IPS DF 4.7 (cell line): Measurements from ENCODE around the gene DNAH9.
A peak's percentile ranks its signal among the peaks of the same experiment; 100 is the strongest.

ENCODE experiments used
- DNase-seq: peaks from one replicate; pipeline ENCODE4 v3.0.0-alpha.2; 2013; ENCODE audit warnings: low spot score; ENCODE audit errors: extremely low read depth

Gene DNAH9

GRCh38 chr17:11644265-11645212 is 46.3 kb downstream of the DNAH9 start:
- DNase-seq = peak; percentile 36

- no peak for DNase-seq
Observed at GRCh38 chr17:11645426-11645825, 47.2 kb downstream of the DNAH9 start.

DNA sequence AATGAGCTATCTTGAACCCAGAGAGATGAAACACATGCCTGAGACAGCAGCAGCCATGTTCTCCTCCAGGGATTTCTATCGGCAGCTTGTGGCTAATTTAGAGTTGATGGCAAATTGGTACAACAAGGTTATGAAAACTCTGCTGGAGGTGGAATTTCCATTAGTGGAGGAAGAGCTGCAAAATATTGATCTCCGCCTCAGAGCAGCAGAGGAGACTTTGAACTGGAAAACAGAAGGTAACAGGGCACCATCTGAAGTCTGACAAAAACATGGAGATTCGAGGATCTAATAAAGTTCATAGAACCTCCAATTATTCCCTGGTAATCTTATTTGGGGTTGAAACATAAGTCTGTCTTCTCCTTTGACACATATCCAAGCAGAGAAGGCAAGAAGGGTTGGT is 52.8 kb downstream of the DNAH9 start:
- DNase-seq = no peak

GRCh38 chr17:11668618-11669017 is 70.3 kb downstream of the DNAH9 start:
- peak; percentile 84 for DNase-seq

DNA sequence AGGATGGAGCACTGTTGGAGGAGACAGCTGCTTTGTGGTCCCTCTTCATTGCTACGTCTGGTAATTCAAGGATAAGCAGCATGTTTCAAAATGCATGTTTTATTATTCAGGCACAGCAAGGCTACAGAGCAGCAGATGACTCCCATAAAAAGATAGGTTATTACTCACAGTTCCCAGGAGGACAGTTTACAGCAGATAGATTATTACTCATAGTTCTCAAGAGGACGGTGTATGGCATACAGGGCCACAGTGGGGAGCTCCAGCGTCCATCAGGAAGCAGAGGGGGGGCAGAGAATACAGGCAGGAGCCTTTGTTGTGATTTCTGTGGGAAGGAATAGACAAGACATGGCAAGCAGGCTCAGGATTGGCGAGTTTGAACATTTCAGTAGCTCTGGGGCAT is 72.9 kb downstream of the DNAH9 start:
- no peak for DNase-seq

GRCh38 chr17:11682646-11683045 is 84.4 kb downstream of the DNAH9 start:
- no peak for DNase-seq

DNA sequence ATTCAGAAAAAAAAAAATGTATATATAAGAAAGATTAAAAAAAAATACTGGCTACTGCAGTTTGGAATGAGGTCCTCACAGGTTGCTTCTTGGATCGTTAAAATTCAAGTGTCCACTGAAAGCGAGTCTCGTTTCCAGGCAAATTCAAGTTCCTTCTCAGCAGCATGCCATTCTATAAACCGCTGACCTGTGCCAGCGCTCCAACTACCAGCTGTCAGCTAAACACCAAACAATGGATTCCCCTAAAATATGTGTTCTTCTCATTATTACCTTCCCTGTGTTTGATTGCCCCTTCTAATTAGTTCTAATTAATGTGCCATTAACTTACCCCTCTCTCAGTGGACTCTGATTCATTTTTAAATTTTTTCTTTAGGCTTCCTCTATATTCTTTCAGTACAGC is 92.4 kb downstream of the DNAH9 start:
- no peak for DNase-seq

DNA sequence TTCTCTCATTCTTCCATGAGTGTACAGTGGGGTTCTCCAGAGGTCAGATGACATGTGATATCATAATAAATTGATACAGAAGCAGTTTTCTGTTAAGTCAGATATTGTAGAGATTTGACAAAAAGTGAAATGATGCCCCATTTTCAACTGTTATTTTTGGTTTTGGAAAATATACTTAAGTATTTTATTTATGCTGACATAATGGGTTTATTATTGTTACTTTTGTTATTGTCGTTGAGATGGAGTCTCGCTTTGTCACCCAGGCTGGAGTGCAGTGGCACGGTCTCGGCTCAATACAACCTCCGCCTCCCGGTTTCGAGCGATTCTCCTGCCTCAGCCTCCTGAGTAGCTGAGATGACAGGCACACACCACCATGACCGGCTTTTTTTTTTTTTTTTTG is 94.4 kb downstream of the DNAH9 start:
- no peak for DNase-seq

- no peak for DNase-seq
Observed at GRCh38 chr17:11693284-11693683, 95.0 kb downstream of the DNAH9 start.

DNA sequence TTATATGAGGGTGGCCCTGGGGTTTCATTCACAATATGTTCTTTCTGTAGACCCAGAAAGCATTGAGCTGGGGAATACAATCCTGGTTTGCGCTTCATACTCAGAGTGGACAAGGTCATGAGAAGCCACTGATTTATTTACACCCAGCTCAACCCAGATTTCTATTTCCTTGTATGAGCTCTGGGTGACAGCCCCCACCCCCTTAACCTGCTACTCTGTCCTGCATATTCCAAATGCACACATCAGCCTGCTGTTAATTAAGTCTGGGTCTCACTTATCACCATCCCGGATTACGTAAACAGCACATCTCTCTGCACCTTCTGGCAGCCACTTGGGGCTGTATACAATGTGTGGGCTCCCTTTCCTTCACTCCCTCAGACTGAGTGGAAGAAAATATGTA is 102.4 kb downstream of the DNAH9 start:
- no peak for DNase-seq

DNA sequence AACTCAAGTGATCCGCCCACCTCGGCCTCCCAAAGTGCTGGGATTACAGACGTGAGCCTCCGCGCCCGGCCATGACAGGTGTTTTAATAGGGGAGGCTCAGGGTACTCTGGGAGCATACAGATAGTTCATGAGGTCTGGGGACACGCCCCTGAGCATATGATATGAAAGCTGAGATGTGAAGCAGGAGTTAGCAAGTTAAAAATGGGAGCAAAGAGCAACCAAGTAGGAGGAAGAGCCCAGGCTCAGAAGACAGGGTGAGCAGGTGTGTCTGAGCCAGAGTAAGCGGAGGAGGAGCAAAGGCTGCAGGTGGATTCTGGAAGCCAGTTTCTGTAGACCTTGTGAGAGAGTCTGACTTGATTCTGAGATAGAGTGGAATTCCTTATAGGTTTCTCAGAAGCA is 103.6 kb downstream of the DNAH9 start:
- DNase-seq = no peak

- DNase-seq = no peak
Observed at GRCh38 chr17:11704041-11704440, 105.8 kb downstream of the DNAH9 start.

- no peak for DNase-seq
Observed at GRCh38 chr17:11705111-11705510, 106.8 kb downstream of the DNAH9 start.

- DNase-seq = no peak
Observed at GRCh38 chr17:11707586-11707985, 109.3 kb downstream of the DNAH9 start.

GRCh38 chr17:11712456-11712855 is 114.2 kb downstream of the DNAH9 start:
- no peak for DNase-seq

- no peak for DNase-seq
Observed at GRCh38 chr17:11719203-11719602, 120.9 kb downstream of the DNAH9 start.

GRCh38 chr17:11719856-11720255 is 121.6 kb downstream of the DNAH9 start:
- DNase-seq = no peak

DNA sequence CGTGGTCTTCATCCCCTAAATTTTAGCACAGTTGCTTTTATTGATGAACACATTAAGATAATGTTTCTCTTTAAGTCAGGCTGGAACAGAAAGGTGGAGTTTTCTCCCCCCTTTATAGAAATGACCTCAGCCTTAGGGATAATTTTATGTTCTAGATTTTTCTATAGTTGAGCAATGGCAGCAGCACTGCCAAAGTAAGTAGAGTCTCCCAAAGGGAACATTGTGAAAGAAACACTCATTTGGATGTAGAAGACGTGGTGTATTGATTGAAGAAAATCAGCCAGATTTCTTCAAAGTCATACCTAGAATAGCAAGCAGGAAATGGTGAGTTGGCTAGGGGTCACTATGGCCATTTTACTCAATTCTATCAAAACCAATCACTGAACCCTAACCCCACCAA is 122.5 kb downstream of the DNAH9 start:
- DNase-seq = no peak

GRCh38 chr17:11730747-11731146 is 132.5 kb downstream of the DNAH9 start:
- no peak for DNase-seq

GRCh38 chr17:11736613-11737312 is 138.5 kb downstream of the DNAH9 start:
- DNase-seq = no peak

DNA sequence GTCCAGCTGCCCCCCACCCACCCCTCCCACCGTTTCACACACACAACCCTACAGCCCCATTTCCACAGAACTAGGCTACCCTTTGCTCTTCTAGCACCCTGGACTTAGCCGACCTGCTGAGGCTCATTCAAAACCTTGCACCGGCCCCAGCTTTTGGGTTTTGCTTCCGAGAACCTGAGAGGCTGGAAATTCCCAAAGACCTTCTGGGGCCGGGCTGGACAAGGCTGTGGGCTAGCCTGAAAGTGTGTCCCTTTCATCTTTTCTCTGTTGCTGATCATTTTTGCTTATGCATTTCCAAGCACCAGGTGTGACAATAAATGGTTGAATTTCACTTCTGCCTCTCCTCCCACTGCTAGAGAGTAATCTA is 139.0 kb downstream of the DNAH9 start:
- no peak for DNase-seq

DNA sequence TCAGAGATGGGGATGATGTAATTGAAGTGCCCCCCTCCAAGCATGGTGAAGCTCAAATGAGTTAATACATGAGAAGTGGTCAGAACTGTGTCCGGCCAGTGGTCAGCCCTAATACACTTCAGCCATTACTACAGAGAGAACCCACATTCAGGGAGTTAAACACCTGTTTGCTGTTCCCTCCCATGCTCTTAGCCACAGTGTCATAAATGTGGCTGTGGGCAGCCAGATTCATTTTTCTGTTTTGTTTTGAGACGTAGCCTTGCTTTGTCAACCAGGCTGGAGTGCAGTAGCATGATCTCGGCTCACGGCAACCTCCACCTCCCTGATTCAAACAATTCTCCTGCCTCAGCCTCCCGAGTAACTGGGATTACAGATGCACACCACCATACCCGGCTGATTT is 139.9 kb downstream of the DNAH9 start:
- no peak for DNase-seq

DNA sequence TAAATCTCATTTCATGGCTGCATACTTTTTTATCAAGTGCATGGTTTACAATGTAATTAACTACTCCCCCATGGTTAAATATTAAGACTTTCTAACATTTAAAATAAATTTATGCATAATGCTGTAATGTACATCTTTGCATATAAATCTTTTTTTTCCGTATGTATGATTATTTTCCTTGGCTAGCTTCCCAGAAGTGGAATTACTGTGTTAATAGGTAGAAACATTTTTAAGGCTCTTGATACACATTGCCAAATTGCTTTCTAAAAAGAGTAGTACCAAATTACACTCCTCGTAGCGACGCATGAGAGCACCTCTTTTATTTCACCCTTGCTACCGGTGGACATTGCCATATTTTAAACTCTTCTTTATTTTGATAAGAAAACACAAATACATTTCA is 141.1 kb downstream of the DNAH9 start:
- no peak for DNase-seq
